ELF-1 (cell line): Measurements from ENCODE around the gene HEXD.
"Not testable (repeated sequence)": the region's sequence is repeated elsewhere in the genome, so short reads cannot be mapped to it uniquely, and the experiment has no call there.

ENCODE experiments used
- DNase-seq: peaks from one replicate; pipeline ENCODE4 v3.0.0-alpha.2; 2016; ENCODE audit warnings: low read depth, low spot score

Gene HEXD

GRCh38 chr17:82439829-82440365 is 21.8 kb downstream of the HEXD start:
- no peak for DNase-seq

DNA sequence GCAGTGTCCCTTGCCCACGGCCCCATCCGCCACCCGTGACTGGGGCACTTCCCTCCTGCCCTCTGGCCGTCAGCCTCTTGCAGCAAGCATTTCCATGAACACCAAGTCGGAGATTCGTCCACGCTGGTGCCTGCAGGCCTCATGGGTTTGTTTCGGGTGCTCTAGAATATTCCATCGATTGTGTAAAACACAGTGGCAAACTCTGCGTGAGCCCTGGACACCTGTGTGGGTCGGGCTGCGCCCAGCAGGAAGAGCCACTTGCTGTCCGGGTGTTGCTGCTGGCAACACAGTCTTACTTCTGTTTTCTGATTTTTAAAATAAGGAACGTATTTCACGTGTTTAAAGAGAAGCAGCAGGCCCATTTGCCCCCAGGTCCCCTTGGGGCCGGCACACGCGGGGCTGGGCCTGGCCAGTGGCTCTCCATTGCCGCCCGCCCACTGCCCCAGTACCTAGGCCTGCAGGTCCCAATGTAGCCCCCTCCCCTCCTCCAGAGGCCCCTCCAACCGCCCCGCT is 22.4 kb downstream of the HEXD start:
- DNase-seq: no peak

- DNase-seq: no peak
Measured at GRCh38 chr17:82440991-82441627, 23.0 kb downstream of the HEXD start.

DNA sequence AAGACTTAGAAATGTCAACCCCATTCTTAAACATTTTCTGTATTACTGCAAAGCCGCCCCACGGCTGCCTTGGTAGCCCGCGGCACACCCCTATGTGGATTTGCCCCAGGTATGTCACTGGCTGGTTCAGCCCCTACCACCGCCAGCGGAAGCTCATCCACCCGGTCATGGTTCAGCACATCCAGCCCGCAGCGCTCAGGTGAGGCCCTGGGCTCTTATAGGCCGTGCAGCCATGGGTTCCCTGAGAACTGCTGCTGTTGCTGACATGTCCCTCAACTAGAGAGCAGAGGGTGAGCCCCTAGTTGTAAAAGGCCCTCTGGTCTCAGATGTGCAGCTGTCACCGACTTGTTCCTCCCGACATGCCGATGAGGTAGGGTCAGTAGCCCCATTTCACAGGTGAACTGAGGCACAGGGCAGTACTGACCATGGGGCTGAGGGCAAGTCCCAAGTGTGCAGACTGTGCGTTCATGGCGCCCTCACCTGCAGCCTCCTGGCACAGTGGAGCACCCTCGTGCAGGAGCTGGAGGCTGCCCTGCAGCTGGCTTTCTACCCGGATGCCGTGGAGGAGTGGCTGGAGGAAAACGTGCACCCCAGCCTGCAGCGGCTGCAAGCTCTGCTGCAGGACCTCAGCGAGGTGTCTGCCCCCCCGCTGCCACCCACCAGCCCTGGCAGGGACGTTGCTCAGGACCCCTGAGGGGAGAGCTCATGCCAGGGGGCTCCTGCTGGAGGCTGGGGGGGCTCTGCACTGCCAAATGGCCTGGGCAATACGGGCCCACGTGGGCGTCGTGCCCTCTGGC is 23.7 kb downstream of the HEXD start:
- no peak for DNase-seq

DNA sequence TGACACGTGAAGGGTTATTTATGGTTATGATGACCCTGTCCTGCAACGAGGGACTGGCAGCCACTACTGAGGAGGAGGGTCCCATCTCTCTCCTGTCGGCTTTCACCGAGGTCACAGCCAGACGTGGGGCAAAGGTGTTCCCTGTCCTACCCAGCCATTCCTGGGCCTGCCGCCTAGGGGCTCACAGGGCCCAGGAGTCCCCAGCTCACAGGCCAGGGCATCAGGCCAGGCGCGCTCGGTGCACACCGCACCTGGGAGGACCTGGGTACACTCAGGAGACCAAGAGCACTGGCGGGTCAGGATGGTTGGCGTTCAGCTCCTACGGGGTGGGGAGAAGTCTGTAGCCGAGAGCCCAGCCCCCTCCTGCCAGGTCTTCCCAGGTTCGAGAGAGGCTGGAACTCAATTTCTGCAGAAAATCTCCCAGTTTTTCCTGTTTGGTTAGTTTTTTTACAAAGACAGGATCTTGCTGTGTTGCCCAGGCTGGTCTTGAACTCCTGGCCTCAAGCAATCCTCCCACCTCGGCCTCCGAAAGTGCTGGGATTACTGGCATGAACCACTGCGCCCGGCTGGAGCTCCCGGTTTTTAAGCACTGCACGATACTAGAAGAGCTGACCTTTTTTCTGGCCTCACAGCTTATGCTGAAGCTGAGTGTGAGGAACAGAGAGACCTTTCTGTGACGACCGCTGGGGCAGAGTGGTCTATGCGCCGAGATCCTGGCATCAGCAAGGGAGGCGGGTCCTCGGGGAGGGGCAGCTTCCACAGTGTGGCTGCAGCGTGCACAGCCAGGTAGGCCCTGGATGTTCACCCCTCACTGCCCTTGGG is 24.7 kb downstream of the HEXD start:
- DNase-seq: no peak

DNA sequence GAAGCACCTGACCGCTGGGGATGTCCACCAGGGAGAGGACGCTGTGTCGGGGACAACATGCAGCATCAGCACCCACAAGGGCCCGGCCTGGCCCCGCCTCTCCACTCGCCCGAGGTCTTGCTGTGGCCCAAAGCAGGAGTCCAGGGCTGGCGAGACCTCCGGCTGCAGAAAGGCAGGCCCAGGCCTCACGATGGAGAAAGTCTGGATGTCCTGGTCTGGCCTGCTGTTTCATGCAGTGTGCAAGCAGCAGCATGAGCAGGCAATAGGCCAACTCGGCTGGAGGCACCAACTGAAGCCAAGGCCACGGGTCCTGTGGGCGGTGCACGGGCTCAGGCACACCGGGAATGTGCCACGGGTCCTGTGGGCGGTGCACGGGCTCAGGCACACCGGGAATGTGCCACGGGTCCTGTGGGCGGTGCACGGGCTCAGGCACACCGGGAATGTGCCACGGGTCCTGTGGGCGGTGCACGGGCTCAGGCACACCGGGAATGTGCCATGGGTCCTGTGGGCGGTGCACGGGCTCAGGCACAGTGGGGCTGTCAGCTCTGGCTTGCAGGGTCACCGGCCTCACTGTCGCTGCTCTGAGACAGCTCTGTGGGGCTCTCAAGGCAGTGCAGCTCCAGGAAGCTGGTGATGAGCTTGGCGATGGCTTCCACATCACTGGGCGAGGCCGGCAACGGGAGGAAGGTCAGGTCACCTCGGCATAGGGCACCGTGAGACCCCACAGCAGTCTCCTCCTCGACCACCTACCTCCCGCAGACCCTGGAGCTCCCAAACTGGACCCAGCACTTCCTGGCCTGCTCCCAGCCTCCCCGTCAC is 25.5 kb downstream of the HEXD start:
- DNase-seq: no peak

GRCh38 chr17:82444284-82444893 is 26.2 kb downstream of the HEXD start:
- no peak for DNase-seq

- DNase-seq: no peak
Measured at GRCh38 chr17:82444941-82445521, 26.9 kb downstream of the HEXD start.

- no peak for DNase-seq
Measured at GRCh38 chr17:82445542-82445941, 27.4 kb downstream of the HEXD start.

GRCh38 chr17:82446124-82446523 is 28.0 kb downstream of the HEXD start:
- DNase-seq: no peak

- DNase-seq: no peak
Measured at GRCh38 chr17:82446649-82447048, 28.5 kb downstream of the HEXD start.

GRCh38 chr17:82447876-82448275 is 29.7 kb downstream of the HEXD start:
- no peak for DNase-seq

DNA sequence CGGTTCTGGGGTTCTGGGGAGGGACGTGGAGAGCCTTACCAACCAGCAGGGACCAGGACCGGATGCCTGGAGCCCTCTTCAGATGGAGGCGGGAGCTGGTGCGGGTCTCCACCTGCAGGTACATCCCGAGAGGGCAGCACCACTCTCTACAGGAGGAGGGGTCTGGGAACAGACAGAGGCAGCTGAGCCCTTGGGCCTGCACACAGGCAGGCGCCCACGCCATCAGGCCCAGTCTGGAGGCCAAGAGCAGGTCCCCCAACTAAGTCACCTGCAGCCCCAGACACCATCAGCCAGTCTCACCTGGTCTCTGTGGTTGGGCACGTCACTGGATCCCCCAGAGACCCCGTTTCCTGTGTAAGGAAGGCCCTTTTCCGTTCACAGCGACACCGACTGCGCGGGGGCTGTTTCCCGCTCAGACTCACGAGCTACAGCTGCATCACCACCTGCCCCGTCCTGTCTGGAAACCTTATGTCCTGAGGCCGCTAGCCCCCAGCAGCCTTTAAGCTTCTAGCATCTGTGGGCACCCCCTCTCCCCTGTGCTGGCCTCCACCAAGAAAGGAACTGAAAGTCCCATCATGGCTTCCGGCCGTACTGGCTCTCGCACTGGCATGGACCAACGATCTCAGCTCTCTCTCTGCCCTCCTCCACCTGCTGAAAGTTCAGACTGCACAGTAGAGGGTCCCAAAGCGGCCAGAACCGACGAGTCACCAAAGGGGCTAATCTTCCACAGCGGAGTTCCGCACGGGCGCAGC is 31.2 kb downstream of the HEXD start:
- DNase-seq: no peak

DNA sequence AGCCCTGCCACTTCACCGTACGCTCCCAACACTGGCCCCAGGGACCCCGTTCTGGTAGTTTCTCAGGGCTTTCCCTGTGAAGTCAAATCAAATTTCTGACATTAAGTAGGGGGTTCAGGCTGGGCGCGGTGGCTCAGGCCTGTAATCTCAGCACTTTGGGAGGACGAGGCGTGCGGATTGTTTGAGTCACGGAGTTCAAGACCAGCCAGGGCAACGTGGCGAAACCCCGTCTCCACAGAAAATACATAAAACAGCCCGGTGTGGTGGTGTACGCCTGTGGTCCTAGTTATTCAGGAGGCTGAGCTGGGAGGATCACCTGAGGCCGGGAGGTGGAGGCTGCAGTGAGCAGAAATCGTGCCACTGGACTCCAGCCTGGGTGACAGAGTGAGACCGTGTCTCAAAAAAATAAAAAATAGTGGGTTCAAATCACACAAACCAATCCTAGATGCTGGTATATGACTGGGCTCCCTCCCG is 31.8 kb downstream of the HEXD start:
- DNase-seq: no peak

DNA sequence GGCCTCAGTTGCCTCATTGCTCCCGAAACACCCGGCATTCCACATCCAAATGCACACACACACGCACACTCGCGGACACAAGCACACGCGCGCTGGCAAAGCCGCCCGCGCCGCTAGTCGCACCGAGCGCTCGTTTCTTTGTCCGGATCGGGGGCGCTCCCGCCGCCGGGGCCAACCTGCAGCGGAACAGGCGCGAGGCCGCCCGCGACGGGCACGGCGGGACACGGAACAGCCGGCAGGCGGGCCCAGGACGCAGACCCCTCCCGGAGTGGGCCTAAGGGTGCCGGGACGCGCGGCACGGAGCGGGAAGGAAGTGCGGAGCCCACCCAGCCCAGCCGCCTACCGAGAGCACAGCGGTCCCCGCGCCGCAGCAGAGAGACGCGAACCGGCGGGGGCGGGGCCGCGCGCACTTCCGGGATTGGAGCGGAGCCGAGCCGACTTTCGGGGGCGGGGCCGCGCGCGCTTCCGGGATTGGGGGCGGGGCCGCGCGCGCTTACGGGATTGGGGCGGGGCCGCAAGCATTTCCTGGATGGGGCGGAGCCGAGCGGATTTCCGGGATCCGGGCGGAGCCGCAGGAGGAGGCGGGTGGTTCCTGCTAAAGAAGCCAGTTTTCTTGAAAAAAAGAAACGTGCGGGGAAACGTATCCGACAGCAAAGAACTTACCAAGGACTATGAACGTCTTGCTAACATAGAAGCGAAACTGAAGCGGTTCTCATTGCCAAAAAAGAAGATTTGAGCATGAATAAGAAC is 32.4 kb downstream of the HEXD start, which contains the start of gene CYBC1:
TSS of gene CYBC1 (minus strand) at position 396 of the 750 bp plus-strand sequence. CDS start 1,498 bp downstream, outside the sequence.
- peak; percentile 87 for DNase-seq

DNA sequence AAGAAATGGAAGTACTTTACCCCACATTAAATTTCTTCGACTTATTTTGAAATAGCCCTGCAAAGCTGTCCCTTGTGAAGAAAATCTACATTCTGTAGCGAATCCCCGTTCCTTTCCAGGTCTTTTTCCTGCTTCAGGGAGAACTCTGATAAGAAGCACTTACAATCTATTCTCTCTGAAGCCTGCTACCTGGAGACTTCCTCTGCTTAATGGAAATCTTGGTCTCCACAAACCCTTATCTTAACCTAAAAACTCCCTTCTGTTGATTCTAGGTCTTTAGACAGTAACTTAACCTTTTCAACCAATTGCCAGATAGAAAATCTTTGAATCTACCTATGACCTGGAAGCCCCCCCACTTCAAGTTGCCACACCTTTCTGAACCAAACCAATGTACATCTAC is 34.0 kb downstream of the HEXD start:
- DNase-seq: no peak

- not testable (repeated sequence) for DNase-seq
Measured at GRCh38 chr17:82453151-82453550, 35.0 kb downstream of the HEXD start.

GRCh38 chr17:82453706-82454105 is 35.6 kb downstream of the HEXD start:
- not testable (repeated sequence) for DNase-seq
